HL-60 (cell line): ENCODE measurements around the gene POLR2H.

Source experiments
- DNase-seq, 2 experiments: peaks; one replicate each; pipeline ENCODE4 v3.0.0-alpha.2; 2010 to 2020; ENCODE audit warnings: low read depth in 1 of 2, low spot score in 1 of 2
- H3K27ac ChIP-seq: fragments of 250-450 bp; sonication (Bioruptor Pico); replicated peaks from 2 replicates; pipeline ENCODE4 v1.5.1; 2020; ENCODE audit warnings: mild to moderate bottlenecking, moderate library complexity
- H3K27me3 ChIP-seq: fragments of 250-450 bp; sonication (Bioruptor Pico); 2 replicates; pipeline ENCODE4 v1.5.1; 2021; ENCODE audit warnings: mild to moderate bottlenecking, moderate library complexity; ENCODE audit not compliant: insufficient read depth, poor library complexity, severe bottlenecking
- H3K4me3 ChIP-seq: replicated peaks from 2 replicates; pipeline ENCODE4 v1.5.1; 2011; ENCODE audit warnings: mild to moderate bottlenecking, control low read depth, low read length; ENCODE audit not compliant: insufficient read depth
- CTCF ChIP-seq: IDR thresholded peaks from one replicate; pipeline ENCODE4 v1.5.1; 2011; ENCODE audit warnings: low read length, control low read depth, inconsistent platforms; ENCODE audit not compliant: insufficient read depth
- GABPA ChIP-seq: IDR thresholded peaks from 2 replicates; pipeline ENCODE4 v1.6.1; 2012; ENCODE audit warnings: low read depth
- POLR2AphosphoS5 ChIP-seq: IDR thresholded peaks from 2 replicates; pipeline ENCODE4 v1.6.1; 2012; ENCODE audit warnings: low read depth
- REST ChIP-seq: IDR thresholded peaks from 2 replicates; pipeline ENCODE4 v1.6.1; 2012; ENCODE audit warnings: low read depth; ENCODE audit not compliant: insufficient replicate concordance
- SPI1 ChIP-seq: IDR thresholded peaks from 2 replicates; pipeline ENCODE4 v1.6.1; 2012; ENCODE audit warnings: low read depth, mild to moderate bottlenecking, borderline replicate concordance

Gene POLR2H

GRCh38 chr3:184414418-184415202 is 53.1 kb downstream of the POLR2H start:
- no peak for TF ChIP-seq CTCF
- TF ChIP-seq GABPA = no peak
- TF ChIP-seq REST = no peak
- TF ChIP-seq POLR2AphosphoS5 = no peak
- TF ChIP-seq SPI1 = no peak
- Histone ChIP-seq H3K4me3 (no peak overlapping the region), H3K27ac (no peak overlapping the region), H3K27me3 (no peaks in the 10 kb centered on the region)
- no peak for DNase-seq

- no peak overlapping the region for H3K27ac ChIP-seq
- TF ChIP-seq GABPA (no peak), POLR2AphosphoS5 (no peak), REST (no peak), CTCF (no peak), SPI1 (no peak)
- no peaks in the 10 kb centered on the region for H3K27me3 ChIP-seq
- DNase-seq = no peak
- no peak overlapping the region for H3K4me3 ChIP-seq
Measured at GRCh38 chr3:184415203-184415490, 53.6 kb downstream of the POLR2H start.

GRCh38 chr3:184417619-184418327 is 56.3 kb downstream of the POLR2H start:
- TF ChIP-seq SPI1 (no peak), REST (no peak), CTCF (peak; percentile 97)
- Histone ChIP-seq H3K27ac (no peak overlapping the region), H3K4me3 (no peak overlapping the region), H3K27me3 (no peaks in the 10 kb centered on the region)
- DNase-seq = peak; percentile 41 to 68
